ENCODE results near the gene ITGA8.

The ITGA8 gene

GRCh38 chr10:15472008-15472407 is 247.7 kb downstream of the ITGA8 start:
- Histone ChIP-seq H3K4me3 (replicated peaks; ENCODE audit: low read depth, low read length) (no peak overlapping the region), H3K36me3 (ENCODE audit: control insufficient read depth, insufficient read depth, low read length) (no peaks in the 10 kb centered on the region), H3K27me3 (replicated peaks; ENCODE audit: control insufficient read depth, insufficient read depth, low read length) (no peaks in the 10 kb centered on the region)
- DNase-seq (ENCODE audit: extremely low read depth, insufficient read length): no peak
- TF ChIP-seq CTCF (IDR thresholded peaks at IDR 0.05; ENCODE audit: insufficient read depth, low read length, poor library complexity, severe bottlenecking): no peak

GRCh38 chr10:15469111-15469510 is 250.6 kb downstream of the ITGA8 start:
- no peak for DNase-seq (ENCODE audit: extremely low read depth, insufficient read length)
- TF ChIP-seq CTCF (IDR thresholded peaks at IDR 0.05; ENCODE audit: insufficient read depth, low read length, poor library complexity, severe bottlenecking): no peak
- Histone ChIP-seq H3K27me3 (replicated peaks; ENCODE audit: control insufficient read depth, insufficient read depth, low read length) (no peaks in the 10 kb centered on the region), H3K4me3 (replicated peaks; ENCODE audit: low read depth, low read length) (no peak overlapping the region), H3K36me3 (ENCODE audit: control insufficient read depth, insufficient read depth, low read length) (no peaks in the 10 kb centered on the region)

- no peak for DNase-seq (ENCODE audit: extremely low read depth, insufficient read length)
- no peak for TF ChIP-seq CTCF (IDR thresholded peaks at IDR 0.05; ENCODE audit: insufficient read depth, low read length, poor library complexity, severe bottlenecking)
- no peaks in the 10 kb centered on the region for H3K36me3 ChIP-seq (ENCODE audit: control insufficient read depth, insufficient read depth, low read length)
- no peak overlapping the region for H3K4me3 ChIP-seq (replicated peaks; ENCODE audit: low read depth, low read length)
- H3K27me3 ChIP-seq (replicated peaks; ENCODE audit: control insufficient read depth, insufficient read depth, low read length): no peaks in the 10 kb centered on the region
These were observed 255.3 kb downstream of the ITGA8 start for GRCh38 chr10:15464381-15464780.

All from GM06990 (cell line).